Measurements from ENCODE around the gene WSCD2.

The WSCD2 gene

GRCh38 chr12:108179305-108179704 is 50.2 kb downstream of the WSCD2 start:
- DNase-seq (ENCODE audit: low spot score): no peak
- in situ Hi-C loops (cut with MboI; ENCODE audit: low pct_unique_long_range_greater_than_20kb, low sequenced_read_pairs, unreplicated experiment): no loop called here
- TF ChIP-seq, protein P1, sequence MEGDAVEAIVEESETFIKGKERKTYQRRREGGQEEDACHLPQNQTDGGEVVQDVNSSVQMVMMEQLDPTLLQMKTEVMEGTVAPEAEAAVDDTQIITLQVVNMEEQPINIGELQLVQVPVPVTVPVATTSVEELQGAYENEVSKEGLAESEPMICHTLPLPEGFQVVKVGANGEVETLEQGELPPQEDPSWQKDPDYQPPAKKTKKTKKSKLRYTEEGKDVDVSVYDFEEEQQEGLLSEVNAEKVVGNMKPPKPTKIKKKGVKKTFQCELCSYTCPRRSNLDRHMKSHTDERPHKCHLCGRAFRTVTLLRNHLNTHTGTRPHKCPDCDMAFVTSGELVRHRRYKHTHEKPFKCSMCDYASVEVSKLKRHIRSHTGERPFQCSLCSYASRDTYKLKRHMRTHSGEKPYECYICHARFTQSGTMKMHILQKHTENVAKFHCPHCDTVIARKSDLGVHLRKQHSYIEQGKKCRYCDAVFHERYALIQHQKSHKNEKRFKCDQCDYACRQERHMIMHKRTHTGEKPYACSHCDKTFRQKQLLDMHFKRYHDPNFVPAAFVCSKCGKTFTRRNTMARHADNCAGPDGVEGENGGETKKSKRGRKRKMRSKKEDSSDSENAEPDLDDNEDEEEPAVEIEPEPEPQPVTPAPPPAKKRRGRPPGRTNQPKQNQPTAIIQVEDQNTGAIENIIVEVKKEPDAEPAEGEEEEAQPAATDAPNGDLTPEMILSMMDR (IDR thresholded peaks at IDR 0.05; ENCODE audit: extremely low read depth, insufficient read depth, missing control alignments): no peak

GRCh38 chr12:108180255-108181094 is 51.4 kb downstream of the WSCD2 start:
- DNase-seq (ENCODE audit: low spot score): peak; percentile 26
- TF ChIP-seq, protein P1 (IDR thresholded peaks at IDR 0.05; ENCODE audit: extremely low read depth, insufficient read depth, missing control alignments): no peak
- in situ Hi-C loops (cut with MboI; ENCODE audit: low pct_unique_long_range_greater_than_20kb, low sequenced_read_pairs, unreplicated experiment): no loop called here

GRCh38 chr12:108181095-108181454 is 52.0 kb downstream of the WSCD2 start:
- in situ Hi-C loops (cut with MboI; ENCODE audit: low pct_unique_long_range_greater_than_20kb, low sequenced_read_pairs, unreplicated experiment): no loop called here
- TF ChIP-seq, protein P1 (IDR thresholded peaks at IDR 0.05; ENCODE audit: extremely low read depth, insufficient read depth, missing control alignments): no peak
- DNase-seq (ENCODE audit: low spot score): no peak

DNA sequence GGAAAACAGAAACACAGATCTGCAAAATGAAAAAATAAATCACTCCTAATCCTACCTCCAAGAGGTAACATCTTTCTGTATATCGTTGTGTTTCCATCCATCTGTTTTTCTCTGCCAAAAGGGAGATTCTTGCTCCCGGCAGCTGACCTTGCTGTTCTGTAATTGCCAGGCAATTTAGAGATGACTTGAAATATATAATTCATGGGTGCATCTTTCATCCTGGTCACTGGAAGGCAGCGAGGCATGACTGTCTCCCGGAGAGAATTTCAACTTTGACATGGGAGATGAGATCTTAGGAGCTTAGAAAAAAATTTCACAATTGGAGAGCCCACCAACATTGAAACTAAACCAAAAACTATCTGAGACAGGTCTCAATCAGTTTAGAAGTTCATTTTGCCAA is 53.0 kb downstream of the WSCD2 start:
- TF ChIP-seq, protein P1 (IDR thresholded peaks at IDR 0.05; ENCODE audit: extremely low read depth, insufficient read depth, missing control alignments): no peak
- no peak for DNase-seq (ENCODE audit: low spot score)
- in situ Hi-C loops (cut with MboI; ENCODE audit: low pct_unique_long_range_greater_than_20kb, low sequenced_read_pairs, unreplicated experiment): no loop called here

DNA sequence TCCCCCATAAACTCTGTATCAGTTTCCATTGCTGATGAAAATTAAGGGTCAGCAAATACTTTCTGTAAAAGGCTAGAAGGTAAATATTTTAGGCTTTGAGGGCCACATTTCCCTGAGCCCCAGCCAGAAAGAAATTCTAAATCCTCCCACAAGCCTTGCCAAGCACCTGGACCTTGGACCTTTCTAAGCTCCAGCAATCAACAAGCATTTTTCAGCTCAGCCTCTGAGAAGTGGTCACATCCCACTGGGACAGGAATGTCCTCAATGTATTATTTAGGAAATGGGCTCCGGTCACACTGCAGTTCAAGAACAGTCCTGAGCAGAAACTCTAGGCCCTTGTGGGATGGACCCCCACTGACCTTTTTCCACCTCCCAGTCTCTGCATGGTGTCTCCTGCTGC is 55.9 kb downstream of the WSCD2 start:
- in situ Hi-C loops (cut with MboI; ENCODE audit: low pct_unique_long_range_greater_than_20kb, low sequenced_read_pairs, unreplicated experiment): no loop called here
- TF ChIP-seq, protein P1 (IDR thresholded peaks at IDR 0.05; ENCODE audit: extremely low read depth, insufficient read depth, missing control alignments): no peak
- no peak for DNase-seq (ENCODE audit: low spot score)

- DNase-seq (ENCODE audit: low spot score): no peak
- in situ Hi-C loops (cut with MboI; ENCODE audit: low pct_unique_long_range_greater_than_20kb, low sequenced_read_pairs, unreplicated experiment): no loop called here
- TF ChIP-seq, protein P1 (IDR thresholded peaks at IDR 0.05; ENCODE audit: extremely low read depth, insufficient read depth, missing control alignments): no peak
Observed at GRCh38 chr12:108187831-108188230, 58.7 kb downstream of the WSCD2 start.
